Breast epithelium (tissue), 3 donors: Measurements from ENCODE around the gene APPL2.

Source experiments
- POLR2AphosphoS5 ChIP-seq, 3 donors: sonication (generic); formaldehyde crosslinking; IDR thresholded peaks; one replicate each; pipeline ENCODE4 v1.6.1; 2017; ENCODE audit warnings: antibody characterized with exemption in 3 of 3
- TF ChIP-seq, protein P1 (sequence below), 3 donors: fragments of 450-650 bp; IDR thresholded peaks; one replicate each; pipeline ENCODE4 v1.5.1; 2016 to 2017; ENCODE audit warnings: antibody characterized with exemption in 3 of 3, mild to moderate bottlenecking in 3 of 3, moderate library complexity in 3 of 3

DNA sequence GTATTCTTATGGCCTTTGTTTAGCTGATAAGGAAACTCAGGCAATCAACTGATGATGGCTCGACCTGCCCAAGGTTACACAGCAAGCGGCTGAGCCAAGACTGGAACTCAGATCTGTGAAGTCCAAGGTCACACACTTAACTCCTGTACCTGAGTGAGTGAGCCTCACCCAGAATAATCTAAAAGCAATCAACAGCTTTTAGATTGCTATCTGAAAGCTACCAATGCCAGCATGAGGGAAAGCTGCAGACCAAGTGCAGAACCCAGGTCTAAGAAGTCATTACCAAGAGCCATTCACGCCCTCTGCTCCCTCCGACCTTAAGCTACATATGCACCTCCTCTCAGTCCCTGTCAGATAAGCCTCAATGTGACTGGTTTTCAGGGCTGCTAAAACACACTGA is 12.1 kb downstream of the APPL2 start:
- TF ChIP-seq, protein P1, sequence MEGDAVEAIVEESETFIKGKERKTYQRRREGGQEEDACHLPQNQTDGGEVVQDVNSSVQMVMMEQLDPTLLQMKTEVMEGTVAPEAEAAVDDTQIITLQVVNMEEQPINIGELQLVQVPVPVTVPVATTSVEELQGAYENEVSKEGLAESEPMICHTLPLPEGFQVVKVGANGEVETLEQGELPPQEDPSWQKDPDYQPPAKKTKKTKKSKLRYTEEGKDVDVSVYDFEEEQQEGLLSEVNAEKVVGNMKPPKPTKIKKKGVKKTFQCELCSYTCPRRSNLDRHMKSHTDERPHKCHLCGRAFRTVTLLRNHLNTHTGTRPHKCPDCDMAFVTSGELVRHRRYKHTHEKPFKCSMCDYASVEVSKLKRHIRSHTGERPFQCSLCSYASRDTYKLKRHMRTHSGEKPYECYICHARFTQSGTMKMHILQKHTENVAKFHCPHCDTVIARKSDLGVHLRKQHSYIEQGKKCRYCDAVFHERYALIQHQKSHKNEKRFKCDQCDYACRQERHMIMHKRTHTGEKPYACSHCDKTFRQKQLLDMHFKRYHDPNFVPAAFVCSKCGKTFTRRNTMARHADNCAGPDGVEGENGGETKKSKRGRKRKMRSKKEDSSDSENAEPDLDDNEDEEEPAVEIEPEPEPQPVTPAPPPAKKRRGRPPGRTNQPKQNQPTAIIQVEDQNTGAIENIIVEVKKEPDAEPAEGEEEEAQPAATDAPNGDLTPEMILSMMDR (IDR thresholded peaks at IDR 0.05), result no peak
- TF ChIP-seq POLR2AphosphoS5 (IDR thresholded peaks at IDR 0.05), result no peak
